ENCODE measurements around the gene NAALADL2. TPM values are rescaled to one million over a fixed set of nuclear protein-coding genes. Genes with fewer than 3 reads are reported as not detected.

The NAALADL2 gene
- total RNA-seq, 1 experiment from 2014 or later: 1.9 TPM

GRCh38 chr3:175340338-175341015 lies 481.3 kb downstream of the NAALADL2 start:
- Histone ChIP-seq H4K20me1 (ENCODE audit: low read length) (no peaks in the 10 kb centered on the region), H2AFZ (ENCODE audit: low read length) (no peak overlapping the region), H3F3A (ENCODE audit: low read length, unreplicated experiment) (no peaks in the 10 kb centered on the region), H3K79me2 (ENCODE audit: low read length) (no peaks in the 10 kb centered on the region), H3K9me3 (ENCODE audit: low read length) (no peaks in the 10 kb centered on the region), H3K4me3 (ENCODE audit: low read length) (no peak overlapping the region), H3K9ac (ENCODE audit: low read length) (no peak overlapping the region), H3K4me2 (ENCODE audit: low read length) (no peak overlapping the region), H3K36me3 (ENCODE audit: low read depth, low read length) (no peaks in the 10 kb centered on the region), H3K27me3 (ENCODE audit: low read length) (no peaks in the 10 kb centered on the region), H3K27ac (ENCODE audit: low read length) (no peak overlapping the region), H3K4me1 (ENCODE audit: insufficient read depth, low read length) (peaks cover 24% of the 10 kb centered on the region), H3K9me2 (replicated peaks; ENCODE audit: low read length) (no peaks in the 10 kb centered on the region)
- BruUV-seq (replicated peaks): no TSS peak
- ATAC-seq (no peak), DNase-seq (no peak)
- ChIA-PET CTCF (no interaction called here), POLR2A (ENCODE audit: unreplicated experiment) (no interaction called here)
- intact Hi-C loops (cut with micrococcal nuclease): no loop called here
- TF ChIP-seq EZH2phosphoT487 (IDR thresholded peaks at IDR 0.05; ENCODE audit: borderline replicate concordance, low read length): no peak

- H3K4me3 ChIP-seq (ENCODE audit: low read length): no peak overlapping the region
- no peak overlapping the region for H3K4me2 ChIP-seq (ENCODE audit: low read length)
- intact Hi-C loops (cut with micrococcal nuclease): no loop called here
- TF ChIP-seq EZH2 (IDR thresholded peaks at IDR 0.05; ENCODE audit: low read length, unreplicated experiment) (no peak), CTCF (conservative IDR thresholded peaks at IDR 0.05; ENCODE audit: low read depth, low read length) (no peak), EZH2phosphoT487 (IDR thresholded peaks at IDR 0.05; ENCODE audit: borderline replicate concordance, low read length) (no peak)
- no peaks in the 10 kb centered on the region for H3K79me2 ChIP-seq (ENCODE audit: low read length)
- H3K9ac ChIP-seq (ENCODE audit: low read length): no peak overlapping the region
- no peaks in the 10 kb centered on the region for H4K20me1 ChIP-seq (ENCODE audit: low read length)
- H2AFZ ChIP-seq (ENCODE audit: low read length): no peak overlapping the region
- no peaks in the 10 kb centered on the region for H3K9me2 ChIP-seq (replicated peaks; ENCODE audit: low read length)
- peaks cover 31% of the 10 kb centered on the region for H3K4me1 ChIP-seq (ENCODE audit: insufficient read depth, low read length)
- DNase-seq (peak; percentile 36), ATAC-seq (no peak)
- POLR2A ChIA-PET (ENCODE audit: unreplicated experiment): no interaction called here
- H3K27ac ChIP-seq (ENCODE audit: low read length): no peak overlapping the region
- H3F3A ChIP-seq (ENCODE audit: low read length, unreplicated experiment): no peaks in the 10 kb centered on the region
- BruUV-seq (replicated peaks): no TSS peak
- no peaks in the 10 kb centered on the region for H3K27me3 ChIP-seq (ENCODE audit: low read length)
- H3K9me3 ChIP-seq (ENCODE audit: low read length): no peaks in the 10 kb centered on the region
- no peaks in the 10 kb centered on the region for H3K36me3 ChIP-seq (ENCODE audit: low read depth, low read length)
- CTCF ChIA-PET: no interaction called here
Observed at GRCh38 chr3:175342196-175342595, 483.1 kb downstream of the NAALADL2 start.

- H3K9me3 ChIP-seq (ENCODE audit: low read length): no peaks in the 10 kb centered on the region
- ChIA-PET POLR2A (ENCODE audit: unreplicated experiment) (no interaction called here), CTCF (no interaction called here)
- H3K9ac ChIP-seq (ENCODE audit: low read length): no peak overlapping the region
- ATAC-seq (no peak), DNase-seq (no peak)
- peaks cover 25% of the 10 kb centered on the region for H3K4me1 ChIP-seq (ENCODE audit: insufficient read depth, low read length)
- H3K79me2 ChIP-seq (ENCODE audit: low read length): no peaks in the 10 kb centered on the region
- H3K4me2 ChIP-seq (ENCODE audit: low read length): no peak overlapping the region
- no peak for TF ChIP-seq CTCF (conservative IDR thresholded peaks at IDR 0.05; ENCODE audit: low read depth, low read length)
- no peak for TF ChIP-seq EZH2phosphoT487 (IDR thresholded peaks at IDR 0.05; ENCODE audit: borderline replicate concordance, low read length)
- TF ChIP-seq EZH2 (IDR thresholded peaks at IDR 0.05; ENCODE audit: low read length, unreplicated experiment): no peak
- intact Hi-C loops (cut with micrococcal nuclease): no loop called here
- no peaks in the 10 kb centered on the region for H3K36me3 ChIP-seq (ENCODE audit: low read depth, low read length)
- no peaks in the 10 kb centered on the region for H3F3A ChIP-seq (ENCODE audit: low read length, unreplicated experiment)
- H3K4me3 ChIP-seq (ENCODE audit: low read length): no peak overlapping the region
- H3K27me3 ChIP-seq (ENCODE audit: low read length): no peaks in the 10 kb centered on the region
- no peak overlapping the region for H3K27ac ChIP-seq (ENCODE audit: low read length)
- no peaks in the 10 kb centered on the region for H3K9me2 ChIP-seq (replicated peaks; ENCODE audit: low read length)
- H4K20me1 ChIP-seq (ENCODE audit: low read length): no peaks in the 10 kb centered on the region
- H2AFZ ChIP-seq (ENCODE audit: low read length): no peak overlapping the region
- BruUV-seq (replicated peaks): no TSS peak
Observed at GRCh38 chr3:175343946-175344345, 484.8 kb downstream of the NAALADL2 start.
